ENCODE measurements around the gene RFESD. TPM values are rescaled to one million over a fixed set of nuclear protein-coding genes. Genes with fewer than 3 reads are reported as not detected.
A peak's percentile ranks its signal among the peaks of the same experiment; 100 is the strongest.

Gene RFESD
- total and polyA plus RNA-seq, 2 of the 13 experiments (the other 11 are each of a cell fraction or from before 2014, with no cell fraction given): 1.1 to 2.2 TPM

DNA sequence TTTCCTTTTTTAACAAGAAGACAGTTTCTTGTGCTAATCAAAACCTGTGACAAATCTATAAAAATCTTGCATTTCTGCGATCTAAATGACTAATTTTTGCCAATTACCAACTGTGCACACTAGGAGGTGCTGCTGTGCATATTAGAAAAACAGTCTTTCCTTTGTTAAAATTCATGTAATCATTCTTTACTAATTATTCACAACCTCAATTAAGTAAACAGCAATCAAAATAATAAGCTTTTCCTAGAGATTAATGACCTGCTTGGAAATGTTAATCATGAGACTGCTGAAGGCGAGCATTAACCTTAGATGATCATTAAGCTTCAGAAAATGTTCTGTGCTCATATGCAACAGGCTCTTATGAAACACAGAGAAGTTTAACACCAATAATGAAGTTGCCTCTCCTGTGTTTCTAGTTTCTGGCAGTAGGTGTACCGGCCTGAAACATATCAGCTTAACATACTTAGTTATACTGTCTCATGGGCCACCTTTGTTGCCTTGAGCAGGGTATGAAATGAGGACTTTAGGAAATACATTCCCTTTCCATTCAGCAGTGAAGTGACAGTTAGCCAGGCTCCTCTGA lies 17.7 kb downstream of the RFESD start (continued):
- TF ChIP-seq ZFYVE20 (CRISPR knock-in tag; IDR thresholded peaks at IDR 0.05; ENCODE audit: borderline replicate concordance, low read depth) (no peak), ZNF709 (CRISPR knock-in tag; IDR thresholded peaks at IDR 0.05) (no peak), PITX1 (CRISPR knock-in tag; IDR thresholded peaks at IDR 0.05) (no peak), ZNF138 (CRISPR knock-in tag; IDR thresholded peaks at IDR 0.05; ENCODE audit: low read depth) (no peak), KLF15 (CRISPR knock-in tag; IDR thresholded peaks at IDR 0.05; ENCODE audit: borderline replicate concordance) (no peak), HDAC1 (CRISPR knock-in tag; IDR thresholded peaks at IDR 0.05) (no peak), ATF7-NPFF (CRISPR knock-in tag; IDR thresholded peaks at IDR 0.05; ENCODE audit: low read depth) (no peak), MLLT10 (CRISPR knock-in tag; IDR thresholded peaks at IDR 0.05) (no peak), ZBTB7B (CRISPR knock-in tag; IDR thresholded peaks at IDR 0.05) (no peak), ZNF546 (CRISPR knock-in tag; conservative IDR thresholded peaks at IDR 0.05) (no peak), ZNF784 (CRISPR knock-in tag; IDR thresholded peaks at IDR 0.05; ENCODE audit: borderline replicate concordance) (no peak), ZNF605 (CRISPR knock-in tag; IDR thresholded peaks at IDR 0.05) (no peak), ZNF790 (CRISPR knock-in tag; IDR thresholded peaks at IDR 0.05; ENCODE audit: borderline replicate concordance) (no peak)
- TF ChIP-seq, protein P1, sequence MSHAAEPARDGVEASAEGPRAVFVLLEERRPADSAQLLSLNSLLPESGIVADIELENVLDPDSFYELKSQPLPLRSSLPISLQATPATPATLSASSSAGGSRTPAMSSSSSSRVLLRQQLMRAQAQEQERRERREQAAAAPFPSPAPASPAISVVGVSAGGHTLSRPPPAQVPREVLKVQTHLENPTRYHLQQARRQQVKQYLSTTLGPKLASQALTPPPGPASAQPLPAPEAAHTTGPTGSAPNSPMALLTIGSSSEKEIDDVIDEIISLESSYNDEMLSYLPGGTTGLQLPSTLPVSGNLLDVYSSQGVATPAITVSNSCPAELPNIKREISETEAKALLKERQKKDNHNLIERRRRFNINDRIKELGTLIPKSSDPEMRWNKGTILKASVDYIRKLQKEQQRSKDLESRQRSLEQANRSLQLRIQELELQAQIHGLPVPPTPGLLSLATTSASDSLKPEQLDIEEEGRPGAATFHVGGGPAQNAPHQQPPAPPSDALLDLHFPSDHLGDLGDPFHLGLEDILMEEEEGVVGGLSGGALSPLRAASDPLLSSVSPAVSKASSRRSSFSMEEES (CRISPR knock-in tag; IDR thresholded peaks at IDR 0.05): 0 out of 2 replicates have a peak, but pooled peaks have one; percentile 31
- TF ChIP-seq, protein P2, sequence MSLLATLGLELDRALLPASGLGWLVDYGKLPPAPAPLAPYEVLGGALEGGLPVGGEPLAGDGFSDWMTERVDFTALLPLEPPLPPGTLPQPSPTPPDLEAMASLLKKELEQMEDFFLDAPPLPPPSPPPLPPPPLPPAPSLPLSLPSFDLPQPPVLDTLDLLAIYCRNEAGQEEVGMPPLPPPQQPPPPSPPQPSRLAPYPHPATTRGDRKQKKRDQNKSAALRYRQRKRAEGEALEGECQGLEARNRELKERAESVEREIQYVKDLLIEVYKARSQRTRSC (CRISPR knock-in tag; IDR thresholded peaks at IDR 0.05; ENCODE audit: low read depth): no peak
- TF ChIP-seq, protein P3, sequence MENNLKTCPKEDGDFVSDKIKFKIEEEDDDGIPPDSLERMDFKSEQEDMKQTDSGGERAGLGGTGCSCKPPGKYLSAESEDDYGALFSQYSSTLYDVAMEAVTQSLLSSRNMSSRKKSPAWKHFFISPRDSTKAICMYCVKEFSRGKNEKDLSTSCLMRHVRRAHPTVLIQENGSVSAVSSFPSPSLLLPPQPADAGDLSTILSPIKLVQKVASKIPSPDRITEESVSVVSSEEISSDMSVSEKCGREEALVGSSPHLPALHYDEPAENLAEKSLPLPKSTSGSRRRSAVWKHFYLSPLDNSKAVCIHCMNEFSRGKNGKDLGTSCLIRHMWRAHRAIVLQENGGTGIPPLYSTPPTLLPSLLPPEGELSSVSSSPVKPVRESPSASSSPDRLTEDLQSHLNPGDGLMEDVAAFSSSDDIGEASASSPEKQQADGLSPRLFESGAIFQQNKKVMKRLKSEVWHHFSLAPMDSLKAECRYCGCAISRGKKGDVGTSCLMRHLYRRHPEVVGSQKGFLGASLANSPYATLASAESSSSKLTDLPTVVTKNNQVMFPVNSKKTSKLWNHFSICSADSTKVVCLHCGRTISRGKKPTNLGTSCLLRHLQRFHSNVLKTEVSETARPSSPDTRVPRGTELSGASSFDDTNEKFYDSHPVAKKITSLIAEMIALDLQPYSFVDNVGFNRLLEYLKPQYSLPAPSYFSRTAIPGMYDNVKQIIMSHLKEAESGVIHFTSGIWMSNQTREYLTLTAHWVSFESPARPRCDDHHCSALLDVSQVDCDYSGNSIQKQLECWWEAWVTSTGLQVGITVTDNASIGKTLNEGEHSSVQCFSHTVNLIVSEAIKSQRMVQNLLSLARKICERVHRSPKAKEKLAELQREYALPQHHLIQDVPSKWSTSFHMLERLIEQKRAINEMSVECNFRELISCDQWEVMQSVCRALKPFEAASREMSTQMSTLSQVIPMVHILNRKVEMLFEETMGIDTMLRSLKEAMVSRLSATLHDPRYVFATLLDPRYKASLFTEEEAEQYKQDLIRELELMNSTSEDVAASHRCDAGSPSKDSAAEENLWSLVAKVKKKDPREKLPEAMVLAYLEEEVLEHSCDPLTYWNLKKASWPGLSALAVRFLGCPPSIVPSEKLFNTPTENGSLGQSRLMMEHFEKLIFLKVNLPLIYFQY (CRISPR knock-in tag; IDR thresholded peaks at IDR 0.05; ENCODE audit: borderline replicate concordance): no peak
- TF ChIP-seq, protein P4, sequence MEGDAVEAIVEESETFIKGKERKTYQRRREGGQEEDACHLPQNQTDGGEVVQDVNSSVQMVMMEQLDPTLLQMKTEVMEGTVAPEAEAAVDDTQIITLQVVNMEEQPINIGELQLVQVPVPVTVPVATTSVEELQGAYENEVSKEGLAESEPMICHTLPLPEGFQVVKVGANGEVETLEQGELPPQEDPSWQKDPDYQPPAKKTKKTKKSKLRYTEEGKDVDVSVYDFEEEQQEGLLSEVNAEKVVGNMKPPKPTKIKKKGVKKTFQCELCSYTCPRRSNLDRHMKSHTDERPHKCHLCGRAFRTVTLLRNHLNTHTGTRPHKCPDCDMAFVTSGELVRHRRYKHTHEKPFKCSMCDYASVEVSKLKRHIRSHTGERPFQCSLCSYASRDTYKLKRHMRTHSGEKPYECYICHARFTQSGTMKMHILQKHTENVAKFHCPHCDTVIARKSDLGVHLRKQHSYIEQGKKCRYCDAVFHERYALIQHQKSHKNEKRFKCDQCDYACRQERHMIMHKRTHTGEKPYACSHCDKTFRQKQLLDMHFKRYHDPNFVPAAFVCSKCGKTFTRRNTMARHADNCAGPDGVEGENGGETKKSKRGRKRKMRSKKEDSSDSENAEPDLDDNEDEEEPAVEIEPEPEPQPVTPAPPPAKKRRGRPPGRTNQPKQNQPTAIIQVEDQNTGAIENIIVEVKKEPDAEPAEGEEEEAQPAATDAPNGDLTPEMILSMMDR (CRISPR knock-in tag; IDR thresholded peaks at IDR 0.05): peak; percentile 68
- TF ChIP-seq, protein P5, sequence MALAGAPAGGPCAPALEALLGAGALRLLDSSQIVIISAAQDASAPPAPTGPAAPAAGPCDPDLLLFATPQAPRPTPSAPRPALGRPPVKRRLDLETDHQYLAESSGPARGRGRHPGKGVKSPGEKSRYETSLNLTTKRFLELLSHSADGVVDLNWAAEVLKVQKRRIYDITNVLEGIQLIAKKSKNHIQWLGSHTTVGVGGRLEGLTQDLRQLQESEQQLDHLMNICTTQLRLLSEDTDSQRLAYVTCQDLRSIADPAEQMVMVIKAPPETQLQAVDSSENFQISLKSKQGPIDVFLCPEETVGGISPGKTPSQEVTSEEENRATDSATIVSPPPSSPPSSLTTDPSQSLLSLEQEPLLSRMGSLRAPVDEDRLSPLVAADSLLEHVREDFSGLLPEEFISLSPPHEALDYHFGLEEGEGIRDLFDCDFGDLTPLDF (CRISPR knock-in tag; IDR thresholded peaks at IDR 0.05): no peak
